MM.1S (cell line): ENCODE measurements around the gene SCYGR1.

Experiments
- DNase-seq: peaks from one replicate; pipeline ENCODE4 v3.0.0-alpha.2; 2015
- H2AFZ ChIP-seq: fragments of 300-600 bp; sonication (generic); 2 replicates; pipeline ENCODE4 v1.6.0; 2016; ENCODE audit warnings: antibody characterized with exemption, low read length
- H3F3A ChIP-seq: fragments of 300-600 bp; sonication (generic); 2 replicates; pipeline ENCODE4 v1.6.1; 2016; ENCODE audit warnings: mild to moderate bottlenecking, antibody characterized with exemption, low read length, moderate library complexity, mixed read lengths; ENCODE audit not compliant: insufficient read depth
- H3K27ac ChIP-seq: fragments of 300-600 bp; sonication (generic); 2 replicates; pipeline ENCODE4 v1.5.1; 2016; ENCODE audit warnings: mild to moderate bottlenecking, low read length
- H3K27me3 ChIP-seq: fragments of 300-600 bp; sonication (generic); replicated peaks from 2 replicates; pipeline ENCODE4 v1.6.0; 2016; ENCODE audit warnings: low read length; ENCODE audit not compliant: insufficient read depth
- H3K36me3 ChIP-seq: fragments of 300-600 bp; sonication (generic); replicated peaks from 2 replicates; pipeline ENCODE4 v1.6.1; 2016; ENCODE audit warnings: mild to moderate bottlenecking, low read length, mixed read lengths; ENCODE audit not compliant: insufficient read depth
- H3K4me1 ChIP-seq: fragments of 300-600 bp; sonication (generic); 2 replicates; pipeline ENCODE4 v1.6.1; 2016; ENCODE audit warnings: low read length, mixed read lengths
- H3K4me2 ChIP-seq: fragments of 300-600 bp; sonication (generic); 2 replicates; pipeline ENCODE4 v1.6.0; 2016; ENCODE audit warnings: low read depth, low read length
- H3K4me3 ChIP-seq: fragments of 300-600 bp; sonication (generic); 2 replicates; pipeline ENCODE4 v1.5.1; 2016; ENCODE audit warnings: low read length, mixed read lengths
- H3K79me2 ChIP-seq: fragments of 300-600 bp; sonication (generic); 2 replicates; pipeline ENCODE4 v1.6.1; 2016; ENCODE audit warnings: mixed run types, low read length, mixed read lengths
- H3K9ac ChIP-seq: fragments of 300-600 bp; sonication (generic); 2 replicates; pipeline ENCODE4 v1.6.1; 2016; ENCODE audit warnings: low read length, mixed read lengths
- H3K9me2 ChIP-seq: fragments of 300-600 bp; sonication (generic); replicated peaks from 2 replicates; pipeline ENCODE4 v1.6.1; 2016; ENCODE audit warnings: mild to moderate bottlenecking, low read length, mixed read lengths; ENCODE audit not compliant: insufficient read depth
- H3K9me3 ChIP-seq: fragments of 300-600 bp; sonication (generic); replicated peaks from 2 replicates; pipeline ENCODE4 v1.6.1; 2016; ENCODE audit warnings: mild to moderate bottlenecking, low read length, mixed read lengths; ENCODE audit not compliant: insufficient read depth
- H4K20me1 ChIP-seq: fragments of 300-600 bp; sonication (generic); 2 replicates; pipeline ENCODE4 v1.6.1; 2016; ENCODE audit warnings: mild to moderate bottlenecking, low read length, moderate library complexity, mixed read lengths; ENCODE audit not compliant: insufficient read depth
- EZH2 ChIP-seq: fragments of 300-600 bp; sonication (generic); optimal IDR thresholded peaks from 2 replicates; pipeline ENCODE3; 2017; ENCODE audit warnings: low read depth, mild to moderate bottlenecking, antibody characterized with exemption, low read length, mixed read lengths
- EZH2phosphoT487 ChIP-seq: fragments of 300-600 bp; sonication (generic); IDR thresholded peaks from 2 replicates; pipeline ENCODE4 v1.6.1; 2018; ENCODE audit warnings: antibody characterized with exemption, low read length
- TF ChIP-seq, protein P1 (sequence below): fragments of 300-600 bp; sonication (generic); IDR thresholded peaks from 2 replicates; pipeline ENCODE4 v1.5.1; 2016; ENCODE audit warnings: antibody characterized with exemption, low read length, mixed read lengths

Gene SCYGR1

DNA sequence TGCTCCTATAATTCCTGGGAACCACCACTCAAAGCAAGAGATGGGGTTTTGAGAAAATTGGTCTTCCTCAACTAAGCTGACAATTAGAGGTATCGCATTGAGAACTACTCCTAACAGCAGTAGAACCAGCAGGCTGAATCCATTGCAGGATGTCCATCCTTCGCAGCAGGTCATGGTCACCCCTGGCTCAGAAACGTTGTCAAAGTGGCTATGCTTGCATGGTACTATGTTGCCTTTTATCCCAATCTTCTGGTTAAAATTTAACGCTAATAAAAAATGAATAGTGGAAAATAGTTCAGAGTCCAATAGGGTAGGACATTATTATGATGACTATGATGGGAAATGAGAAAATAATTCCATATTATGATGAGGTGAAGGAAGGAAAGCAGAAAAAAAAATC is 8.7 kb downstream of the SCYGR1 start, which contains the start of gene TM4SF20:
Gene TM4SF20, minus strand, starts transcription at position 212 of the 400 bp plus-strand sequence. Its CDS starts 38 bp downstream, at position 174.
- H4K20me1 ChIP-seq = no peaks in the 10 kb centered on the region
- H3K4me2 ChIP-seq = no peak within 1 kb of the TSS
- H3K36me3 ChIP-seq = no peaks in the 10 kb centered on the region
- no peaks in the 10 kb centered on the region for H3F3A ChIP-seq
- no peak within 1 kb of the TSS for H3K4me3 ChIP-seq
- H3K9me3 ChIP-seq = no peaks in the 10 kb centered on the region
- TF ChIP-seq, protein P1, sequence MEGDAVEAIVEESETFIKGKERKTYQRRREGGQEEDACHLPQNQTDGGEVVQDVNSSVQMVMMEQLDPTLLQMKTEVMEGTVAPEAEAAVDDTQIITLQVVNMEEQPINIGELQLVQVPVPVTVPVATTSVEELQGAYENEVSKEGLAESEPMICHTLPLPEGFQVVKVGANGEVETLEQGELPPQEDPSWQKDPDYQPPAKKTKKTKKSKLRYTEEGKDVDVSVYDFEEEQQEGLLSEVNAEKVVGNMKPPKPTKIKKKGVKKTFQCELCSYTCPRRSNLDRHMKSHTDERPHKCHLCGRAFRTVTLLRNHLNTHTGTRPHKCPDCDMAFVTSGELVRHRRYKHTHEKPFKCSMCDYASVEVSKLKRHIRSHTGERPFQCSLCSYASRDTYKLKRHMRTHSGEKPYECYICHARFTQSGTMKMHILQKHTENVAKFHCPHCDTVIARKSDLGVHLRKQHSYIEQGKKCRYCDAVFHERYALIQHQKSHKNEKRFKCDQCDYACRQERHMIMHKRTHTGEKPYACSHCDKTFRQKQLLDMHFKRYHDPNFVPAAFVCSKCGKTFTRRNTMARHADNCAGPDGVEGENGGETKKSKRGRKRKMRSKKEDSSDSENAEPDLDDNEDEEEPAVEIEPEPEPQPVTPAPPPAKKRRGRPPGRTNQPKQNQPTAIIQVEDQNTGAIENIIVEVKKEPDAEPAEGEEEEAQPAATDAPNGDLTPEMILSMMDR = no peak
- TF ChIP-seq EZH2 (no peak), EZH2phosphoT487 (no peak)
- H3K9ac ChIP-seq = no peak within 1 kb of the TSS
- H3K4me1 ChIP-seq = no peaks in the 10 kb centered on the region
- H3K27ac ChIP-seq = no peak within 1 kb of the TSS
- no peaks in the 10 kb centered on the region for H3K9me2 ChIP-seq
- no peaks in the 10 kb centered on the region for H3K27me3 ChIP-seq
- no peaks in the 10 kb centered on the region for H3K79me2 ChIP-seq
- no peak within 1 kb of the TSS for H2AFZ ChIP-seq
- no peak for DNase-seq

- H3K36me3 ChIP-seq = no peaks in the 10 kb centered on the region
- H3K4me1 ChIP-seq = no peaks in the 10 kb centered on the region
- H3K9me2 ChIP-seq = no peaks in the 10 kb centered on the region
- H3K79me2 ChIP-seq = no peaks in the 10 kb centered on the region
- H3K27ac ChIP-seq = no peak overlapping the region
- no peak overlapping the region for H3K9ac ChIP-seq
- no peaks in the 10 kb centered on the region for H3F3A ChIP-seq
- H3K9me3 ChIP-seq = no peaks in the 10 kb centered on the region
- no peak overlapping the region for H3K4me2 ChIP-seq
- TF ChIP-seq, protein P1 = no peak
- TF ChIP-seq EZH2 = no peak
- no peak for TF ChIP-seq EZH2phosphoT487
- no peak overlapping the region for H2AFZ ChIP-seq
- no peak for DNase-seq
- H3K27me3 ChIP-seq = no peaks in the 10 kb centered on the region
- no peaks in the 10 kb centered on the region for H4K20me1 ChIP-seq
- H3K4me3 ChIP-seq = no peak overlapping the region
These were observed 9.4 kb downstream of the SCYGR1 start for GRCh38 chr2:227378371-227378782.

DNA sequence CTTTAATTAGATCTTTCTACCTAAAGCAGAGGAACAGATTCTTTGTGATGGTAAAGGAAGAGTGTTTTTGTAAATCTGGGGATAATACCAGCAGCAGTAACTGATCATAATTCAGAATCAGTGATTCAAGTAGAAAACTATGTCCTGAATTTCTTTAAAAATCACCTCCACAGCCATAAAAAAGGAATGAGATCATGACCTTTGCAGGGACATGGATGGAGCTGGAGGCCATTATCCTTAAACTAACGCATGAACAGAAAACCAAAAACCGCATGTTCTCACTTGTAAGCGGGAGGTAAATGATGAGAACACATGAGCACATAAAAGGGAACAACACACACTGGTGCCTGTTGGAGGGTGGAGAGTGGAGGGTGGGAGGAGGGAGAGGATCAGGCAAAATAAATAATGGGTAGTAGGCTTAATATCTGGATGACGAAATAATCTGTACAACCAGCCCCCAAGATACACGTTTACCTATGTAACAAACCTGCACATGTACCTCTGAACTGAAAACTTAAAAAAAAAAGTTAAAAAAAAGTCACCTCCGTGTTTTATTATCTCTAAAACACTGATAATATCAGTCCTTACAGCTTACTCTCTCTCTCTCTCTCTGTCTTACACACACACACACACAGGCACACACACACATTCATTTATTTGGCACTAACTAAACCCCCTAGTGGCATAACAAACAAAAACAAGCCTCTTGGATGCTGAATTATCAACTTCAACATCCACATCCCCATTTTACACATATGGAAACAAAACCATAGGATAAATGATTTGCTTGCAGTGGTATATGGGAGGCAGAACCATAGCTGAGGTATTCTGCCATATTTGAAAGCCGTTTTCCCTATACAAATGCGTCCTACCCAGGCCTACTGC is 10.0 kb downstream of the SCYGR1 start:
- Histone ChIP-seq H3K27me3 (no peaks in the 10 kb centered on the region), H3K36me3 (no peaks in the 10 kb centered on the region), H3K9me2 (no peaks in the 10 kb centered on the region), H3K79me2 (no peaks in the 10 kb centered on the region), H3K9ac (no peak overlapping the region), H3K4me3 (no peak overlapping the region), H3K4me1 (no peaks in the 10 kb centered on the region), H4K20me1 (no peaks in the 10 kb centered on the region), H2AFZ (no peak overlapping the region), H3K4me2 (no peak overlapping the region), H3F3A (no peaks in the 10 kb centered on the region), H3K9me3 (no peaks in the 10 kb centered on the region), H3K27ac (no peak overlapping the region)
- no peak for DNase-seq
- TF ChIP-seq, protein P1 = no peak
- TF ChIP-seq EZH2phosphoT487 (no peak), EZH2 (no peak)
